Endodermal cell (in vitro differentiated cells): ENCODE results near the gene EML5. TPM values are rescaled to one million over a fixed set of nuclear protein-coding genes. Genes with fewer than 3 reads are reported as not detected.

Experiments
- DNase-seq: peaks from one replicate; pipeline ENCODE4 v3.0.0-alpha.2; 2017
- H3K27ac ChIP-seq: 2 replicates; pipeline ENCODE4 v1.5.1; 2013; ENCODE audit warnings: mild to moderate bottlenecking, low read depth, low read length, moderate library complexity
- H3K27me3 ChIP-seq: 2 replicates; pipeline ENCODE4 v1.6.1; 2013; ENCODE audit warnings: mild to moderate bottlenecking, low read length, moderate library complexity; ENCODE audit not compliant: insufficient read depth, control insufficient read depth, poor library complexity, severe bottlenecking
- H3K36me3 ChIP-seq: 2 replicates; pipeline ENCODE4 v1.7.0; 2013; ENCODE audit warnings: mild to moderate bottlenecking, low read length, moderate library complexity; ENCODE audit not compliant: control insufficient read depth, insufficient read depth
- H3K4me1 ChIP-seq: one replicate; pipeline ENCODE4 v1.7.0; 2013; ENCODE audit warnings: low read length; ENCODE audit not compliant: control insufficient read depth, insufficient read depth
- H3K4me3 ChIP-seq: 2 replicates; pipeline ENCODE4 v1.5.1; 2013; ENCODE audit warnings: mild to moderate bottlenecking, low read length, moderate library complexity
- H3K9ac ChIP-seq: 2 replicates; pipeline ENCODE4 v1.6.1; 2013; ENCODE audit warnings: mild to moderate bottlenecking, low read length, moderate library complexity; ENCODE audit not compliant: poor library complexity, severe bottlenecking; ENCODE audit errors: extremely low read depth
- H3K9me3 ChIP-seq: 2 replicates; pipeline ENCODE4 v1.6.1; 2013; ENCODE audit warnings: mild to moderate bottlenecking, low read length, moderate library complexity; ENCODE audit not compliant: control insufficient read depth
- H3K27ac Mint-ChIP-seq: 2 replicates; pipeline ENCODE4 v1.8.0; 2020; ENCODE audit warnings: mixed read lengths
- H3K27me3 Mint-ChIP-seq: 2 replicates; pipeline ENCODE4 v1.8.0; 2021; ENCODE audit warnings: mild to moderate bottlenecking, mixed read lengths; ENCODE audit not compliant: insufficient read depth
- H3K36me3 Mint-ChIP-seq: 2 replicates; pipeline ENCODE4 v1.8.0; 2020; ENCODE audit warnings: low read depth, mixed read lengths
- H3K4me1 Mint-ChIP-seq: 2 replicates; pipeline ENCODE4 v1.8.0; 2020; ENCODE audit warnings: mixed read lengths
- H3K4me3 Mint-ChIP-seq: 2 replicates; pipeline ENCODE4 v1.8.0; 2020; ENCODE audit warnings: mild to moderate bottlenecking, moderate library complexity, mixed read lengths
- H3K9me3 Mint-ChIP-seq: 2 replicates; pipeline ENCODE4 v1.8.0; 2020; ENCODE audit warnings: mild to moderate bottlenecking, mixed read lengths
- WGBS, 2 experiments: methylation state at CpG; one replicate each; pipeline versions ENCODE4 v1.1.5 to v1.1.7; 2013; ENCODE audit warnings: missing lambda C conversion rate in 2 of 2, mixed read lengths in 1 of 2; ENCODE audit not compliant: insufficient coverage in 1 of 2, insufficient read length in 1 of 2; 5-methylcytosine and 5-hydroxymethylcytosine counted together
- total RNA-seq, 2 donors: library from RNA; stranded (reverse); fragmentation: NEBNext Ultra II Directional in 1 of 2; extraction: Animal tissue kit (Norgen Biotek cat#: 25700) in 1 of 2; gene quantifications; 2 replicates in 1 of 2; 3 replicates in 1 of 2; pipeline ENCODE4 v1.2.1, GENCODE V29; 2021
- TF ChIP-seq, protein P1 (sequence below): fragments of 200-600 bp; sonication (generic); conservative IDR thresholded peaks from 2 replicates; pipeline ENCODE4 v1.5.0; 2021; ENCODE audit warnings: antibody characterized with exemption, mild to moderate bottlenecking

EML5 gene
- total RNA-seq, 2 donors from 2014 or later: 1.7 to 2.3 TPM

- no peaks in the 10 kb centered on the region for H3K4me1 ChIP-seq
- H3K27me3 ChIP-seq: no peaks in the 10 kb centered on the region
- H3K36me3 ChIP-seq: no peaks in the 10 kb centered on the region
- no peak overlapping the region for H3K9ac ChIP-seq
- no peak overlapping the region for H3K4me3 Mint-ChIP-seq
- TF ChIP-seq, protein P1, sequence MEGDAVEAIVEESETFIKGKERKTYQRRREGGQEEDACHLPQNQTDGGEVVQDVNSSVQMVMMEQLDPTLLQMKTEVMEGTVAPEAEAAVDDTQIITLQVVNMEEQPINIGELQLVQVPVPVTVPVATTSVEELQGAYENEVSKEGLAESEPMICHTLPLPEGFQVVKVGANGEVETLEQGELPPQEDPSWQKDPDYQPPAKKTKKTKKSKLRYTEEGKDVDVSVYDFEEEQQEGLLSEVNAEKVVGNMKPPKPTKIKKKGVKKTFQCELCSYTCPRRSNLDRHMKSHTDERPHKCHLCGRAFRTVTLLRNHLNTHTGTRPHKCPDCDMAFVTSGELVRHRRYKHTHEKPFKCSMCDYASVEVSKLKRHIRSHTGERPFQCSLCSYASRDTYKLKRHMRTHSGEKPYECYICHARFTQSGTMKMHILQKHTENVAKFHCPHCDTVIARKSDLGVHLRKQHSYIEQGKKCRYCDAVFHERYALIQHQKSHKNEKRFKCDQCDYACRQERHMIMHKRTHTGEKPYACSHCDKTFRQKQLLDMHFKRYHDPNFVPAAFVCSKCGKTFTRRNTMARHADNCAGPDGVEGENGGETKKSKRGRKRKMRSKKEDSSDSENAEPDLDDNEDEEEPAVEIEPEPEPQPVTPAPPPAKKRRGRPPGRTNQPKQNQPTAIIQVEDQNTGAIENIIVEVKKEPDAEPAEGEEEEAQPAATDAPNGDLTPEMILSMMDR: no peak
- no peaks in the 10 kb centered on the region for H3K36me3 Mint-ChIP-seq
- 75 to 78% methylated on average over 1 of the region's 1 CpG for WGBS, 2 experiments
- peaks cover 7% of the 10 kb centered on the region for H3K9me3 ChIP-seq
- no peak overlapping the region for H3K27ac ChIP-seq
- no peaks in the 10 kb centered on the region for H3K4me1 Mint-ChIP-seq
- no peak overlapping the region for H3K4me3 ChIP-seq
- peaks cover 15% of the 10 kb centered on the region for H3K9me3 Mint-ChIP-seq
- no peaks in the 10 kb centered on the region for H3K27me3 Mint-ChIP-seq
- H3K27ac Mint-ChIP-seq: no peak overlapping the region
- no peak for DNase-seq
These were observed 153.5 kb downstream of the EML5 start for GRCh38 chr14:88639221-88639620.

DNA sequence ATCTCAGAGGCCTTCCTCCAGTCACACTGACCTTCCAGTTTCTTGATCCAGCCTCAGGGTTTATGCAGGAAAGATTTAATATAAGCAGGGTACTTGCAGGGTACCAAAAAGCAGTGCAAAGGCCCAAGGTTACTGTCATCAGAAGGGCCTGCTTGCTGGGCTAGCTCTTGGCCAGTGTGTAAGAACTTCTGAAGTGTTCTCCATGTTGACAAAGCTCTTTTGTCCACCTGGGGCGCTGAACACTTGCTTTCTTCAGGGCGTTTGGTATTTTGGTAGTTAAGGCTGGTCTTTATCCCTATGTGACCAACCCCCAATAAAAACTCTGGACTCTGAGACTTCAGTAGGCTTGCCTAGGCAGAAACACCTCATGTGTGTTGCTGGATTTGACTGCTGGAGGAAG is 160.2 kb downstream of the EML5 start:
- no peak for DNase-seq
- Histone ChIP-seq H3K9me3 (no peaks in the 10 kb centered on the region), H3K4me1 (no peaks in the 10 kb centered on the region), H3K27me3 (no peaks in the 10 kb centered on the region), H3K9ac (no peak overlapping the region), H3K36me3 (no peaks in the 10 kb centered on the region), H3K4me3 (no peak overlapping the region), H3K27ac (no peak overlapping the region)
- Mint-ChIP-seq H3K27ac (no peak overlapping the region), H3K4me1 (no peaks in the 10 kb centered on the region), H3K9me3 (no peaks in the 10 kb centered on the region), H3K4me3 (no peak overlapping the region), H3K36me3 (no peaks in the 10 kb centered on the region), H3K27me3 (no peaks in the 10 kb centered on the region)
- 89% methylated on average over 2 of the region's 2 CpGs; no CpG with 5 or more reads in 1 of the 2 experiments for WGBS, 2 experiments
- TF ChIP-seq, protein P1: peak; percentile 20

DNA sequence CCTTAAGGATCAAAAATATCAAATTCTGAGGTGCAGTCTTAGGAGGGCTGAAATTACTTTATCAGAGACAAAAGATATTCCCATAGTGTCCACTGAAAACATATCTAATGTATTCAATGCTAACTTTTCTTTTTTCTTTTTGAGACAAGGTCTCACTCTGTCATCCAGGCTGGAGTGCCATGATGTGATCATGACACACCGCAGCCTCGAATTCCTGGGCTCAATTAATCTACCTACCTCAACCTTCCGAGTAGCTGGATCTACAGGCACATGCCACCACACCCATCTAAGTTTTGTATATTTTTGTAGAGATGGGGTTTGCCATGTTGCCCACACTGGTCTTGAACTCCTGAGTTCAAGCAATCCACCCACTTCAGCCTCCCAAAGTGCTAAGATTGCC is 161.7 kb downstream of the EML5 start:
- 40 to 50% methylated on average over 1 to 2 of the region's 3 CpGs for WGBS, 2 experiments
- Histone ChIP-seq H3K27ac (no peak overlapping the region), H3K4me3 (no peak overlapping the region), H3K27me3 (no peaks in the 10 kb centered on the region), H3K9me3 (no peaks in the 10 kb centered on the region), H3K4me1 (no peaks in the 10 kb centered on the region), H3K36me3 (no peaks in the 10 kb centered on the region), H3K9ac (no peak overlapping the region)
- H3K36me3 Mint-ChIP-seq: no peaks in the 10 kb centered on the region
- H3K27me3 Mint-ChIP-seq: no peaks in the 10 kb centered on the region
- TF ChIP-seq, protein P1: no peak
- no peak overlapping the region for H3K4me3 Mint-ChIP-seq
- no peak for DNase-seq
- no peaks in the 10 kb centered on the region for H3K4me1 Mint-ChIP-seq
- no peaks in the 10 kb centered on the region for H3K9me3 Mint-ChIP-seq
- H3K27ac Mint-ChIP-seq: no peak overlapping the region
